A549 treated with DMSO at 1 μM for 4 hours (cell line): Measurements from ENCODE around the gene LCE3B. TPM values are rescaled to one million over a fixed set of nuclear protein-coding genes. Genes with fewer than 3 reads are reported as not detected.

Source experiments
- total RNA-seq: library from RNA; stranded (reverse); fragments of 200-300 nt; extraction: Qiagen RNA extraction; gene quantifications from 5 replicates; pipeline ENCODE4 v1.2.3, GENCODE V29; 2022; ENCODE audit warnings: low read depth

The LCE3B gene
- total RNA-seq: not detected in 5 replicates

GRCh38 chr1:152613511-152613910 is at the start of gene LCE3B:
Gene LCE3B (plus strand): TSS chr1:152613811. CDS start chr1:152613811, 0 bp downstream.

GRCh38 chr1:152566681-152567080 is 46.9 kb upstream of the LCE3B start, which contains the start of gene LCE3E:
Gene LCE3E (minus strand): TSS chr1:152566780. CDS start chr1:152566208, 572 bp downstream.

GRCh38 chr1:152580433-152580832 is 33.2 kb upstream of the LCE3B start, which contains the start of gene LCE3D:
Gene LCE3D (minus strand): TSS chr1:152580516. CDS start chr1:152579936, 580 bp downstream.

GRCh38 chr1:152599934-152600333 is 13.7 kb upstream of the LCE3B start, which contains the start of gene LCE3C:
Gene LCE3C (plus strand): TSS chr1:152600234. CDS start chr1:152600732, 498 bp downstream.

GRCh38 chr1:152622803-152623202 is 9.2 kb downstream of the LCE3B start, which contains the start of gene LCE3A:
Gene LCE3A (minus strand): TSS chr1:152623103. CDS start chr1:152623103, 0 bp downstream.

GRCh38 chr1:152663098-152663497 is 49.5 kb downstream of the LCE3B start, which contains the start of gene LCE2D:
Gene LCE2D (plus strand): TSS chr1:152663380. CDS start chr1:152664106, 726 bp downstream.

Other genes with a start within 250 kb of the LCE3B start
- not detected in 5 replicates for gene CRNN, start 199.5 kb upstream of the LCE3B start, total RNA-seq
- gene LCE5A, start 103.0 kb upstream of the LCE3B start, total RNA-seq: 0.31 TPM in 1 of 5 replicates, not detected in the others
- 0.25 to 0.48 TPM (median 0.43 TPM) in 4 of 5 replicates, not detected in the other for gene CRCT1, start 99.3 kb upstream of the LCE3B start, total RNA-seq
- not detected in 5 replicates for gene LCE3E, start 47.0 kb upstream of the LCE3B start, total RNA-seq
- gene LCE3D, start 33.3 kb upstream of the LCE3B start, total RNA-seq: 0.69 to 1.3 TPM (median 0.88 TPM) in 5 replicates
- not detected in 5 replicates for gene LCE3C, start 13.6 kb upstream of the LCE3B start, total RNA-seq
- not detected in 5 replicates for gene LCE3A, start 9.3 kb downstream of the LCE3B start, total RNA-seq
- not detected in 5 replicates for gene LCE2D, start 49.6 kb downstream of the LCE3B start, total RNA-seq
- gene LCE2C, start 61.5 kb downstream of the LCE3B start, total RNA-seq: not detected in 5 replicates
- not detected in 5 replicates for gene LCE2B, start 72.3 kb downstream of the LCE3B start, total RNA-seq
- not detected in 5 replicates for gene LCE2A, start 84.5 kb downstream of the LCE3B start, total RNA-seq
- not detected in 5 replicates for gene LCE4A, start 94.3 kb downstream of the LCE3B start, total RNA-seq
- not detected in 5 replicates for gene KPRP, start 144.2 kb downstream of the LCE3B start, total RNA-seq
- gene LCE1F, start 161.3 kb downstream of the LCE3B start, total RNA-seq: not detected in 5 replicates
- gene LCE1E, start 172.4 kb downstream of the LCE3B start, total RNA-seq: 0.08 TPM in 1 of 5 replicates, not detected in the others
- not detected in 5 replicates for gene LCE1D, start 182.9 kb downstream of the LCE3B start, total RNA-seq
- gene LCE1C, start 192.8 kb downstream of the LCE3B start, total RNA-seq: not detected in 5 replicates
- gene LCE1B, start 198.2 kb downstream of the LCE3B start, total RNA-seq: not detected in 5 replicates
- gene LCE1A, start 213.7 kb downstream of the LCE3B start, total RNA-seq: not detected in 5 replicates
- gene LCE6A, start 229.0 kb downstream of the LCE3B start, total RNA-seq: not detected in 5 replicates
- gene LCE7A, start 246.2 kb downstream of the LCE3B start, total RNA-seq: not detected in 5 replicates